Stimulated activated naive CD8-positive, alpha-beta T cell treated with anti-CD3 and anti-CD28 coated beads, Interleukin-15, amount 100 ng/mL, for 72 hours (primary cell): ENCODE results near the gene SCIMP.
"Not testable (repeated sequence)": the region's sequence is repeated elsewhere in the genome, so short reads cannot be mapped to it uniquely, and the experiment has no call there.

ENCODE experiments used
- ATAC-seq: fragments of 150-1000 bp; cut with Tn5 transposase; 2 replicates; pipeline ENCODE4 v1.10.0; 2021; ENCODE audit warnings: mild to moderate bottlenecking, moderate library complexity
- DNase-seq, 2 donors: peaks; one replicate each; pipeline ENCODE4 v3.0.0; 2021 to 2022
- H3K27ac Mint-ChIP-seq, 2 donors: one replicate each; pipeline ENCODE4 v1.8.0; 2022; ENCODE audit warnings: mild to moderate bottlenecking in 2 of 2, mixed read lengths in 2 of 2, moderate library complexity in 2 of 2
- H3K27me3 Mint-ChIP-seq: one replicate; pipeline ENCODE4 v1.8.0; 2022; ENCODE audit warnings: mixed read lengths
- H3K4me1 Mint-ChIP-seq: one replicate; pipeline ENCODE4 v1.8.0; 2022; ENCODE audit warnings: mild to moderate bottlenecking, mixed read lengths
- H3K4me3 Mint-ChIP-seq, 2 donors: one replicate each; pipeline ENCODE4 v1.8.0; 2022; ENCODE audit warnings: mild to moderate bottlenecking in 2 of 2, mixed read lengths in 2 of 2, moderate library complexity in 1 of 2
- H3K9me3 Mint-ChIP-seq, 2 donors: one replicate each; pipeline ENCODE4 v1.8.0; 2022; ENCODE audit warnings: mixed read lengths in 2 of 2

The SCIMP gene

DNA sequence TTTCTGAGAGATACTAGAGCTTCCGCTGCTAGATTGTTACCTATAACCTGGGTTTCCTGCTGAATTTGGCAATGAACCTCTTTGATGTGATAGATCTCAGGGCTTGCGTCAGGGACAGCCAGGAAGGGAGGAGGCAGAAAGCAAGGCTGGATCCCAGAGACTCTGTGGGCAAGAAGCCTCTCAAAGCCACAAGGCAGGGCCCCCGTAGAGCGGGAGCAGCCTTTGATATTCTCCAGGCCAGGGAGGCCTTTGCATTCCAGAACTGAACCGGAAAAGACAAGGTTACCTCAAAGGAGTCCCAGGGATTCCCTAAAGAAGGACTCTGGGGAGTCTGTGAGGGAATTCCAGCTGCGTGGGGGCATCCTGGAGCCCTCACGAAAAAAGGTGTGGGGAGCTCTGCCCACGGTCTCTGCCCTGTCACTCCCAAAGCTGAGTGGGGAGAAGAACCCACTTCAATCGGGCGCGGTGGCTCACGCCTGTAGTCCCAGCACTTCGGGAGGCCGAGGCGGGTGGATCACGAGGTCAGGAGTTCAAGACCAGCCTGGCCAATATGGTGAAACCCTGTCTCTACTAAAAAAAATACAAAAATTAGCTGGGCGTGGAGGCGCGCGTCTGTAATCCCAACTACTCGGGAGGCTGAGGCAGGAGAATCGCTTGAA lies 14.3 kb upstream of the SCIMP start:
- no peak for DNase-seq
- H3K4me1 Mint-ChIP-seq = peaks cover 17% of the 10 kb centered on the region
- no peak overlapping the region for H3K27ac Mint-ChIP-seq
- H3K9me3 Mint-ChIP-seq = no peaks in the 10 kb centered on the region
- H3K27me3 Mint-ChIP-seq = no peaks in the 10 kb centered on the region
- no peak for ATAC-seq
- no peak overlapping the region for H3K4me3 Mint-ChIP-seq

DNA sequence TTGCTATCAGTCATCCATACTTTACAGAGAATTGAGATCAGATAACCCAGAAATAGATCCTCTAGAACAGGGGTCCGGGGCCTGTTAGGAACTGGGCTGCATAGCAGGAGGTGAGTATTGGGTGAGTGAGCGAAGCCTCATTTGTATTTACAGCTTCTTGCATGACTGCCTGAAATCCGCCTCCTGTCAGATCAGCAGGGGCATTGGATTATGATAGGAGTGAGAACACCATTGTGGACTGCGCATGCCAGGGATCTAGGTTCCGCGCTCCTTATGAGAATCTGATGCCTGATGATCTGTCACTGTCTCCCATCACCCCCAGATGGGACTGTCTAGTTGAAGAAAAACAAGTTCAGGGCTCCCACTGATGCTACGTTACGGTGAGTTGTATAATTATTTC lies 13.0 kb upstream of the SCIMP start:
- Mint-ChIP-seq H3K27ac (no peak overlapping the region), H3K4me1 (peaks cover 28% of the 10 kb centered on the region), H3K4me3 (no peak overlapping the region), H3K27me3 (no peaks in the 10 kb centered on the region), H3K9me3 (no peaks in the 10 kb centered on the region)
- no peak for DNase-seq
- no peak for ATAC-seq

DNA sequence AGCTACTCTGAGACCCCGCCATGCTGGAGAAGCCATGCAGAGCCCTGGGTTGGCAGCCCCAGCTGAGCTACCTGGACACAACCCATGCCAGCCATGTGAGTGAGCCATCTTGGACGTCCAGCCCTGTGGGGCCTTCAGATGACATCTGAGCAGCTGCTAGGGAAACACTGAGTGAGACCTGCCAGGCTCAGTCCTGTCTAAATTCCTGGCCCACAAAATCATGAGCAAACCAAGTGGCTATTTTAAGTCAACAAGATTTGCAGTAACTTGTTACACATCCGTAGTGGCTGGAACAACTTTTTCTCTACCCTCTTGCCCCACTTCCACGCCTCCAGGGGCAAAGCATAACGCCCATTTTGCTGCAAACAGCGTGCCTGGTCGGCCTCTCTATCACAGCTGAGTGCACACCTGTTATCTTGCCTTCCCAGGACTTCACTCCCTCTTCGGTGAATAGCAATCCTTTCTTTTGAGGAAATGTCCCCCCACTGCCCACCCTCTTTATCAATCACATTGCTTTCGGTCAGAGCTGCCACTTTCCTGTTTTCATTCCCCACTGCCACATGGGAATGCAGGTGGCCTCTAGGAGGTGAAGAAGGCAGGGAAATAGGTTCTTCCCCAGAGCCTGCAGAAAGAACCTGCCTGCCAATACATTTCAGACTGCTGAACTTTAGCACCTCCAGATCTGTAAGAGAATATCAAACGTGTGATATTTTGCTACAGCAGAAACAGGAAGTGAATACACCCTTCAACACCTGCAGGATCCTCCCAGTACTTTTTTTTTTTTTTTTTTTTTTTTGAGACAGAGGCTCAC lies 7.4 kb upstream of the SCIMP start:
- ATAC-seq = peak; percentile 57

GRCh38 chr17:5239769-5240168 lies 5.1 kb upstream of the SCIMP start:
- peaks cover 55% of the 10 kb centered on the region for H3K4me1 Mint-ChIP-seq
- H3K9me3 Mint-ChIP-seq, DNase-seq, H3K27me3 Mint-ChIP-seq, ATAC-seq, H3K4me3 Mint-ChIP-seq, H3K27ac Mint-ChIP-seq: not testable (repeated sequence)

More for the DNA sequence above, 7.4 kb upstream of the SCIMP start:
- Mint-ChIP-seq H3K4me3 (peak overlapping the region; percentile 40 to 50), H3K4me1 (peaks cover 46% of the 10 kb centered on the region), H3K27ac (peak overlapping the region; percentile 86 to 92), H3K9me3 (peaks cover 0 to 2% of the 10 kb centered on the region in 2 donors), H3K27me3 (no peaks in the 10 kb centered on the region)
- DNase-seq = no peak

- Mint-ChIP-seq H3K4me1 (peaks cover 56% of the 10 kb centered on the region), H3K27ac (no peak overlapping the region), H3K9me3 (peaks cover 0 to 4% of the 10 kb centered on the region in 2 donors), H3K27me3 (no peaks in the 10 kb centered on the region), H3K4me3 (no peak overlapping the region)
- DNase-seq = no peak
- ATAC-seq = no peak
Measured at GRCh38 chr17:5238333-5238732, 3.7 kb upstream of the SCIMP start.

DNA sequence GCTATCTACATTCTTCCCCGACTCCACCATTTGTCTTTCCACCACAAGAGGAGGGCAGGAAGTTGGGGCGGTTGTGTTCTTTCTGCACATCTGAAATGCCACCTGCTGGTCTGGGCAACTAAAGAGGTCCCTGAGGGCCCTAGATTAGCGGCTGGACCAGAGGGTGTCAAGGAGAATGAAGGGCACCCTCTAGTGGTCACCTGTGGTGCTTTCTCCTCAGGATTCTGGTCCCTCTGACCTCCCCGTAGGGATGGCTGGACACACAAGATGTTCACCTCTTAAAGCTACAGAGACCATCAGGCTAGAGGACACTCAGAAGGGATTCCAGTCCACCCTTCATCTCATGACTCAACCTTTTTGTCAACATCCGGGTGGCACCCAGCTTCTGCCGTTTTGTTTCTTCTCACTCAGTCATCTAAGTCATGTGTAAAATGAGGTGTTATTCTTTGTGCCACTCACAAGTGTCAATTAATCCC lies 2.9 kb upstream of the SCIMP start:
- Mint-ChIP-seq H3K4me1 (peaks cover 48% of the 10 kb centered on the region), H3K27ac (peak overlapping the region in 1 of 2 donors; percentile 42)

DNA sequence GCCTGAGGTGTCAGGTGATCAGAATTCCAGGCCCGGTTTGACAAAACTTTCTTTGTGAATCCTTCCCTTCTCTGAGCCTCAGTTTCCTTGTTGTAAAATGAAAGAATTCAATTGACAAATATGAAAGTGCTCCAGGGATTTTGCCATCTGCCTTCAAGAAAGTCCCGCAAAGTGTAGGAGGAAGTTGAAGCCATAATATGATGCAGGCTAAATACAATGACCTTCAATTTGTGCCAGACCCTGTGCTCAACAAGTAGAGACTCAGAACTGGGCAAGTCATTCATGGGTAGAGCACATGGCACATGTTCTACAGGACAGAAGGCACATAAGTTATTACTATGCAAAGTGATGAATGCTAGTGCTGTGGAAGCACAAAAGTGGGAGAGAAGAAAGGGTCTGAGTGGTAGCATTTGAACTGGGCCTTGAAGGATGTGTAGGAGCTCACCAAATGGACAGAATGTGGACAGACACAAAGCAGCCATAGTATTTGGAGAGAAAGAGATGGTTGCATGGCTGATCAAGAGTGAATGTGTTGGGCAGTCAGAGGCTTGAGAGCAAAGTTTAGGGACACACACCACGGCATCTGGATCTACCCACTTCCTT lies 2.4 kb upstream of the SCIMP start:
- Mint-ChIP-seq H3K4me1 (peaks cover 43% of the 10 kb centered on the region), H3K27ac (peak overlapping the region in 1 of 2 donors; percentile 42), H3K4me3 (no peak overlapping the region), H3K9me3 (peaks cover 0 to 4% of the 10 kb centered on the region in 2 donors), H3K27me3 (no peaks in the 10 kb centered on the region)
- no peak for ATAC-seq
- no peak for DNase-seq

More for the DNA sequence above, 2.9 kb upstream of the SCIMP start:
- ATAC-seq (peak; percentile 89), DNase-seq (peak; percentile 55 to 64)
- no peak overlapping the region for H3K4me3 Mint-ChIP-seq
- H3K27me3 Mint-ChIP-seq = no peaks in the 10 kb centered on the region
- peaks cover 0 to 4% of the 10 kb centered on the region in 2 donors for H3K9me3 Mint-ChIP-seq

- not testable (repeated sequence) for H3K9me3 Mint-ChIP-seq, H3K27me3 Mint-ChIP-seq, DNase-seq, ATAC-seq, H3K4me3 Mint-ChIP-seq
- Mint-ChIP-seq H3K4me1 (peaks cover 49% of the 10 kb centered on the region), H3K27ac (peak overlapping the region in 1 of 2 donors; percentile 79)
Measured at GRCh38 chr17:5233492-5233891, 1.2 kb downstream of the SCIMP start.

GRCh38 chr17:5226940-5227878 lies 7.5 kb downstream of the SCIMP start:
- peak; percentile 26 to 34 for DNase-seq
- Mint-ChIP-seq H3K27ac (peak overlapping the region; percentile 95 to 96), H3K27me3 (no peaks in the 10 kb centered on the region), H3K4me3 (peak overlapping the region; percentile 56 to 74), H3K9me3 (no peaks in the 10 kb centered on the region), H3K4me1 (peaks cover 73% of the 10 kb centered on the region)
- ATAC-seq = peak; percentile 83

- H3K9me3 Mint-ChIP-seq = no peaks in the 10 kb centered on the region
Measured at GRCh38 chr17:5225668-5226457, 8.8 kb downstream of the SCIMP start.

DNA sequence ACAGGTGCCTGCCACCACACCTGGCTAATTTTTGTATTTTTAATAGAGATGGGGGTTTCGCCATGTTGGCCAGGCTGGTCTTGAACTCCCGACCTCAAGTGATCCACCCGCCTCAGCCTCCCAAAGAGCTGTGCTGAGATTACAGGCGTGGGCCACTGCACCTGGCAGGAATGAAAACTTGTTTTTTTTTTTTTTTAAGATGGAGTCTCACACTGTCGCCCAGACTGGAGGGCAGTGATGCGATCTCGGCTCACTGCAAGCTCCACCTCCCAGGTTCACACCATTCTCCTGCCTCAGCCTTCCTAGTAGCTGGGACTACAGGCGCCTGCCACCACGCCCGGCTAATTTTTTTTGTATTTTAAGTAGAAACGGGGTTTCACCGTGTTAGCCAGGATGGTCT lies 12.7 kb downstream of the SCIMP start:
- not testable (repeated sequence) for H3K27me3 Mint-ChIP-seq, ATAC-seq, H3K4me3 Mint-ChIP-seq, H3K9me3 Mint-ChIP-seq, DNase-seq, H3K27ac Mint-ChIP-seq
- H3K4me1 Mint-ChIP-seq = peaks cover 63% of the 10 kb centered on the region

More at GRCh38 chr17:5225668-5226457, 8.8 kb downstream of the SCIMP start:
- peaks cover 87% of the 10 kb centered on the region for H3K4me1 Mint-ChIP-seq
- H3K27me3 Mint-ChIP-seq = no peaks in the 10 kb centered on the region
- H3K27ac Mint-ChIP-seq = peak overlapping the region; percentile 95 to 96
- ATAC-seq (no peak), DNase-seq (no peak)
- peak overlapping the region in 1 of 2 donors; percentile 36 for H3K4me3 Mint-ChIP-seq

DNA sequence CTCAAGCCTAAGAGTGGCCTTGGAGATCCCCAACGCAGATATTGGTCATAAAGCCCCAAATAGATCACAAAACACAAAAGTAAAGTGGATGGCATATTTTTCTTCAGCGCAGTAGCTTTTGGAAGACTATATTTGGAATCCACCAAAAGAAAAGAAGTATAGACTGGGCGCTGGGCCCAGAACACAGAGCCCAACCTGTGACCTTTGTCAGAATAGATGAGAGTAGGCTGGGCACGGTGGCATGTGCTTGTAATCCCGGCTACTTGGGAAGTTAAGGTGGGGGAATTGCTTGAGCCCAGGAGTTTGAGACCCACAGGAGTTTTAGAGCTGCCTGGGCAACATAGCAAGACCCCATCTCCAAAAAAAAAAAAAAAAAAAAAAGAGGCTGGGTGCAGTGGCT lies 14.6 kb downstream of the SCIMP start:
- no peak for ATAC-seq
- H3K4me1 Mint-ChIP-seq = peaks cover 51% of the 10 kb centered on the region
- no peak overlapping the region for H3K27ac Mint-ChIP-seq
- H3K27me3 Mint-ChIP-seq = no peaks in the 10 kb centered on the region
- H3K9me3 Mint-ChIP-seq = no peaks in the 10 kb centered on the region
- no peak overlapping the region for H3K4me3 Mint-ChIP-seq
- no peak for DNase-seq

DNA sequence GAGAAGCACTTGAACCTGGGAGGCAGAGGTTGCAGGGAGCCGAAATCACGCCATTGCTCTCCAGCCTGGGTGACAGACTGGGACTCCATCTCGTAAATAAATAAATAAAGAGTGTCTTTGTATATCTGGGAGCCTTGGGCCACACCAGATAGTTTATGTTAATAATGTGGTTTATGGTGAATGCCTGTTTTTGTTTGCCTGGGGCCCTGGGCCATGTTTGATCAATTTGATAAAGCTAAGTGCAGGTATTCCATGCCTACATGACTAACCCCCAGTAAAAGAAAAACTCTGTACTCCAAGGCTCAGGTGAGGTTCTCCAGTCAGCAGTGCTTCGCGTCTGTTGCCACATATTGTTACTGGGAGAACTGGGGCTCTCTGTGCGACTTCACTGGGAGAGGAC lies 15.1 kb downstream of the SCIMP start:
- H3K27me3 Mint-ChIP-seq = no peaks in the 10 kb centered on the region
- H3K4me3 Mint-ChIP-seq = no peak overlapping the region
- peaks cover 46% of the 10 kb centered on the region for H3K4me1 Mint-ChIP-seq
- ATAC-seq (no peak), DNase-seq (no peak)
- no peaks in the 10 kb centered on the region for H3K9me3 Mint-ChIP-seq
- no peak overlapping the region for H3K27ac Mint-ChIP-seq

- H3K4me1 Mint-ChIP-seq = peaks cover 35% of the 10 kb centered on the region
- not testable (repeated sequence) for H3K27ac Mint-ChIP-seq, ATAC-seq, H3K4me3 Mint-ChIP-seq, DNase-seq, H3K9me3 Mint-ChIP-seq, H3K27me3 Mint-ChIP-seq
Measured at GRCh38 chr17:5217562-5217961, 17.1 kb downstream of the SCIMP start.
